GM12875 (cell line): ENCODE results near the gene SARDH.

Experiments
- H3K4me3 ChIP-seq: one replicate; pipeline ENCODE4 v1.5.1; 2011; ENCODE audit warnings: low read depth, low read length, control low read depth
- TF ChIP-seq, protein P1 (sequence below): IDR thresholded peaks from 2 replicates; pipeline ENCODE4 v1.5.1; 2011; ENCODE audit warnings: low read depth, mild to moderate bottlenecking, control low read depth, inconsistent platforms, low read length, moderate library complexity, borderline replicate concordance; ENCODE audit not compliant: insufficient read depth

The SARDH gene

DNA sequence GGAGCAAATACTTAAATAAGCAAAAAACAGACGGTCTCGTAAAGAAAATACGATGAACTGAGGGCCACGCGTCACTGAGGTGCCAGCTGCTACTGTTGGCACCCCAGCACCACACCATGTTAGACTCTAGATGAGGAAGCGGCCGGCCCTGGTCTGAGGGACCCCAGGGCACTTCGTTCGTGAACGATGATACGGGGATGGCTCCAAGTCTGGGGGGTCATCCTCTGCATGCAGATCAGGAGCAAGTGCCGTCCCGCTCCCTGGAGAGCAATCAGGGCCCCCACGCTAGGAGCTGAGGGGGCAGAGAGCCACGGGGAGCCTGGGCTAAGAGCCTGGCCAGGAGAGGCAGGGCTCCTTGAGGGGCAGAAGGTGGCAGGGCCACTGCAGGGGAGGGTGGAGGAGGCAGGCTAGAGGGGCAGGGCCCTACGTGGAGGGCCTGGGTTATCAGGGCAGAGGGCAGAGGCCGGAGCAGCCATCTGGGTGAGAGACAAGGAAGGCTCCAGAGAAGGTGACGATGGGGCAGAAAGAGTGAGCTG lies 24.1 kb downstream of the SARDH start:
- TF ChIP-seq, protein P1, sequence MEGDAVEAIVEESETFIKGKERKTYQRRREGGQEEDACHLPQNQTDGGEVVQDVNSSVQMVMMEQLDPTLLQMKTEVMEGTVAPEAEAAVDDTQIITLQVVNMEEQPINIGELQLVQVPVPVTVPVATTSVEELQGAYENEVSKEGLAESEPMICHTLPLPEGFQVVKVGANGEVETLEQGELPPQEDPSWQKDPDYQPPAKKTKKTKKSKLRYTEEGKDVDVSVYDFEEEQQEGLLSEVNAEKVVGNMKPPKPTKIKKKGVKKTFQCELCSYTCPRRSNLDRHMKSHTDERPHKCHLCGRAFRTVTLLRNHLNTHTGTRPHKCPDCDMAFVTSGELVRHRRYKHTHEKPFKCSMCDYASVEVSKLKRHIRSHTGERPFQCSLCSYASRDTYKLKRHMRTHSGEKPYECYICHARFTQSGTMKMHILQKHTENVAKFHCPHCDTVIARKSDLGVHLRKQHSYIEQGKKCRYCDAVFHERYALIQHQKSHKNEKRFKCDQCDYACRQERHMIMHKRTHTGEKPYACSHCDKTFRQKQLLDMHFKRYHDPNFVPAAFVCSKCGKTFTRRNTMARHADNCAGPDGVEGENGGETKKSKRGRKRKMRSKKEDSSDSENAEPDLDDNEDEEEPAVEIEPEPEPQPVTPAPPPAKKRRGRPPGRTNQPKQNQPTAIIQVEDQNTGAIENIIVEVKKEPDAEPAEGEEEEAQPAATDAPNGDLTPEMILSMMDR: no peak

GRCh38 chr9:133713150-133713959 lies 24.8 kb downstream of the SARDH start:
- no peak overlapping the region for H3K4me3 ChIP-seq
- TF ChIP-seq, protein P1: no peak

More for the DNA sequence above, 24.1 kb downstream of the SARDH start:
- H3K4me3 ChIP-seq: no peak overlapping the region

DNA sequence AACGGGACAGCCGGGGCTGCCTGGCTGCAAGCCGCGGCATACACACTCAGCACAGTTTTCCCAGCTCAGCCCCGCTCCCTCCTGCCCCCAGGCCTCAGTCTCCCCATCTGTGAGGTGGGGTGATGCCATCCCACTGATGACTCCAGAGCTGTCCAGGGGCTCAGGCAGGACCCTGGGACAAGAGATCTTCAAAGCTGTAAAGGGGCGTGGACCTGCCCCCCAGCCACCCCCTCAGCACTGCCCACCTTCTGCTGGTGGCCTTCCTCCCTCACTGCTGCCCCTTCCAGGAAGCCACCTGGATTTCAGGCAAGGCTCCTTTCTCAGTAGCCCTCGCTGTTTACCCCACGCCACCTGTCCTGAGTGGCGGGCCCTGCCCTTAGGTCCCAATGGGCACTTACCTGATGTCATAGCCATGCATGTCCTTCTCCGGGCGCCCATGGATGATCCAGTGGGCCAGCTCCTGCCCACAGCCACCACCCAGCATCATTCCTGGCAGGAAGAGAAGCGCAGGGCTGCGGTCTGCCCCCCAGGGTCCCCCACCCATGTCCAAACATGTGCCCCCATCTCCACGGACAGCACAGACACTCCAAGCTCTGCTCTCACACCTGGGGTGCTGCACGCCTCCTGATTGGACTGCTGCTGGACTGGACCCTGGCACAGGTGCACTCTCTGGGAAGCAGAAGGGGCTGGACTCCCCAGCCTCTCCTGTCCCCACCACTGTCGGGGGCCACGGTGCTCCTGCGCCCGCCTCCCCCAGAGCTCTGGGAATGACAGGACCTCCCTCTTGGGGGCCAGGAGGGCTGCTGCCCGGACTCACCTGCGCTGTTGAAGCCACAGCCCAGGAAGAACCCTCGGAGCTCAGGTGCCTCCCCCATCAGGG lies 25.7 kb downstream of the SARDH start:
- no peak overlapping the region for H3K4me3 ChIP-seq
- TF ChIP-seq, protein P1: no peak

DNA sequence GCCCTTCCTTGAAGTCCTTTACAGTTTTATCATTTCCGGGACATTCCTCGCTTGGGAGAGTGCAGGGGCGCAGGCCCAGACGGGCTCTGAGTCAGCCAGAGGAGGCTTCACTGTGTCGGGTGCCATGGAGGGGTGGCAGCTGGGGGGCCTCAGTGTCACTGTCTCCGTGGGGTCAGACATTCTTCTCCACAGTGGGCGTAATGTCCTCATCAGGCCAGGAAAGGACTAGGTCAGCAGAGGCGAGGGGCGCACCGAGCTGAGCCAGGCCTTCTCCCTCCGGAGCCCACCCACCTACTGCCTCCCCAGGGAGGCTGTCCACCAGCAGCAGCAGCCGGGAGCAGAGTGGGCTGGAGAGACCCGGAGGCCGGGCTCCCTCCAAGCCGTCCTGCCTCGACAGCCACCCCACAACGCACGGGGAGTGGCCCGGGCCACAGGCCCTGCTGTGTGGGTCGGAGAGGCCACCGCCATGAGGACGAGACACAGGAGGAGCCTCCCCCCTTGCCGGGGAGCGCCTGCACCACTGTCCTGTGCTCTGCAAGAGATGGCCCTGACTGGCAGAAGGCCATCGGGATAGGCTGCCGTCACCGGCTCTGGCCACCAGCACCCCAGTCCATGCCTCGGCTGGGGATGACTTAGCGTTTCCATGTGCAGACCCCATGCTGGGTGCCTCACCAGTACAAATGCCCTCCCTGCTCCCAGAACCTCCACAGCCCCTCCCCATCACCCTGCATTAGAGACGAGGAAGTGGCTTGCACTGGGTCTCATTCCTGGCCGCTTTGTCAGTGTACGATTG lies 26.5 kb downstream of the SARDH start:
- no peak overlapping the region for H3K4me3 ChIP-seq
- TF ChIP-seq, protein P1: no peak

GRCh38 chr9:133710661-133711427 lies 27.3 kb downstream of the SARDH start:
- TF ChIP-seq, protein P1: no peak
- no peak overlapping the region for H3K4me3 ChIP-seq
